Measurements from ENCODE around the gene VWA1.

Gene VWA1, protein sequence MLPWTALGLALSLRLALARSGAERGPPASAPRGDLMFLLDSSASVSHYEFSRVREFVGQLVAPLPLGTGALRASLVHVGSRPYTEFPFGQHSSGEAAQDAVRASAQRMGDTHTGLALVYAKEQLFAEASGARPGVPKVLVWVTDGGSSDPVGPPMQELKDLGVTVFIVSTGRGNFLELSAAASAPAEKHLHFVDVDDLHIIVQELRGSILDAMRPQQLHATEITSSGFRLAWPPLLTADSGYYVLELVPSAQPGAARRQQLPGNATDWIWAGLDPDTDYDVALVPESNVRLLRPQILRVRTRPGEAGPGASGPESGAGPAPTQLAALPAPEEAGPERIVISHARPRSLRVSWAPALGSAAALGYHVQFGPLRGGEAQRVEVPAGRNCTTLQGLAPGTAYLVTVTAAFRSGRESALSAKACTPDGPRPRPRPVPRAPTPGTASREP

GRCh38 chr1:1435106-1435903, at the start of gene VWA1:
VWA1 (plus strand) TSS chr1:1435690; CDS start chr1:1435749, 59 bp downstream.
- no peak for DNase-seq (ENCODE audit: low read depth)

DNA sequence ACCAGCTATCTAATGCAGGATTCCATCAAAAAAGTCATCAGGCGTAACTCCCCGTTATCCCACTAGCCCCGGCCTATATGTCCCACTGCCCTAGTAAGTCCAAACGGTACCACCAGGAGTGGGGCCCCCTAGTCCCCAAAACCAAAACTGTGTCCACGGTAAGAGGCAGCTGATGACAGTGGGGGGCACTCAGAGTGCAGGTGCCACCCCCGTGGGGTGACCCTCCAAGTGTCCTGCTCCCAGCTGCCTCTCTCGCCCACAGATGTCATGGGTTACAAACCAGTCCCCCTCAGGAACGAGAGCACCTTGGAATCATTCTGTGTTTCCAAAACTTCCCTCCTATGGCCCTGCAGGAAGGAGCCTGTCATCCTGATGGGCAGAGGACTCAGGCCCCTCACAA, 49.6 kb upstream of the VWA1 start:
- DNase-seq (ENCODE audit: low read depth), result no peak

DNA sequence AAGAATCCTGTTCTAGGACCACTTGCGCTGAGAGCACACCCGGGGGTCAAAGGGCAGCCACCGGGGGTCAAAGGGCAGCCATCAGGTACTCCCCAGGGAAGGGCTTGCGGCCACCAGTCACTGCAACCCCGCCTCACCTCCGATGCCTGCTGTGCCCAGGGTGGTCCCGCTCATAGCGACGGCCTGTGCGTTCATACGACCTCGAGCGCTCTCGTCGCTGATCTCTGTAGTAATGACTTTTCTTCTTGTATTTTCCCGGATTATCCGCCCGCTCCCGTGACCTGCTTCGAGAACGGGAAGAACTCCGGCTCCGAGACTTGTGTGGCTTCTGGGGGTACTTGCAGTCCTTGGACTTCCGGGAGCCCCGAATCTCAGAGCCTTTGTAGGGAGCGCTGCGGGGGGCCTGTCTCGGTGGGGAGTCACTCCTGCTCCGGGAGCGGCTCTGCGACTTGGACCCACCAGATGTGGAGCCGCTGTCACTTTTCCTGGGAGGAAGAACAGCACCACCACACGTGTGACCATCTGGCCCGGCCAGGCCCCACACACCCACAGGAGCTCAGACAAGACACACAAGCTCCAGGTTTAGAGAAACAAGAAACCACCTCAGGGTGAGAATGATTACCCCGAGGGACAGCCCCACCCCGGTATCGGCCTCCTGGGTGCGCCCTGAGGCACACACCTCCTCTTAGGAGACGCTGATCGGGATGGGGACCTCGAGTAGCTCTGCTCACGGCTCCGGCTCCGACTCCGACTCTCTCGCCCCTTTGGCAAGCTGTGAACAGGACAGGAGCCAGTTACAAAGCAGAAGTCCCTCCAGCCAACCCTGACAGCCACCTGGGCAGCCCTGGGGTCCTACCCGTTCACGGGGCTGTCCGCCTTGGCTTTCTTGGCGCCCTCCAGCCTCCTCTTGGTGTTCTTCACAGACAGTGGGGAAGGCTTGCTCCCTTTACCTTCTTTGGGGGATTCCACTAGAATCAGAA, 48.1 kb upstream of the VWA1 start:
- DNase-seq (ENCODE audit: low read depth), result no peak

GRCh38 chr1:1388078-1388472, 47.4 kb upstream of the VWA1 start:
- DNase-seq (ENCODE audit: low read depth), result no peak

DNA sequence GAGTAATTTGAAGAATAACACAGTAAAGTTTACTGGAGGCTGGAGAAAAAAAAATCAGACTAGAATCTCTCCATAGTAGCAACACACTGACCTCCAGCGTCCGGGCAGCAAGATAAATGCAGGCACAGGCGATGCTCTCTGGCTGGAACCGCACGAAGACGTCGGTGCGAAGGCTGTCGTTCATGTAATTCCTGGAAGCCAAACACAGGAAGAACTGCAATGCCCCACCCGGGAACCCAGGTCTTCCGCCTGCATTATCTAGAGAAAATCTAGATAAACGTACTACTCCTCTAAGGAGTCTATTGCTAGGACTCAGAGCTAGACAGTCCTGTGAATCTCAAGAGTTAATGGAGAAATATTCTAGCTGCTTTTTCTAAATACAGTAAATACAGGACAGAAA, 44.8 kb upstream of the VWA1 start:
- DNase-seq (ENCODE audit: low read depth), result no peak

GRCh38 chr1:1391225-1391624, 44.3 kb upstream of the VWA1 start:
- DNase-seq (ENCODE audit: low read depth), result no peak

- no peak for DNase-seq (ENCODE audit: low read depth)
Observed at GRCh38 chr1:1393014-1393413, 42.5 kb upstream of the VWA1 start.

DNA sequence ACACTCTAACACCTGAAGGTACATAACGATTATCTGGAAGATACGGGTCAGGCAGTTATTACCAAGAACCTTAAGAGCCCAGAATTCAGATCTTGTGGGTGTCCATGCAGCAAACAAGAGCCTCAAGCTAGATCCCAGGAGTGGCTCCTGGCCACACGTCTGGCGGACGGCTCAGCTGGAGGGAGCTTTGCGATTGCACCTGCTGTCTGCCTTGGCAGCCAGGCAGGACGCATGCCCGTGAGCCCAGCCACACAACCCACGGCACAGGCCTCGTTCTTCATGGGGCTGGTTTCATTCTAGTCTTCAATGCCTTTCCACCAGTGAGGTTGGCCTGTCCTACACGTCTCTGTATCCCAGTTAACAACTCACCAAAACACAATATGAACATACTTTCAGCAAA, 42.1 kb upstream of the VWA1 start:
- no peak for DNase-seq (ENCODE audit: low read depth)

DNA sequence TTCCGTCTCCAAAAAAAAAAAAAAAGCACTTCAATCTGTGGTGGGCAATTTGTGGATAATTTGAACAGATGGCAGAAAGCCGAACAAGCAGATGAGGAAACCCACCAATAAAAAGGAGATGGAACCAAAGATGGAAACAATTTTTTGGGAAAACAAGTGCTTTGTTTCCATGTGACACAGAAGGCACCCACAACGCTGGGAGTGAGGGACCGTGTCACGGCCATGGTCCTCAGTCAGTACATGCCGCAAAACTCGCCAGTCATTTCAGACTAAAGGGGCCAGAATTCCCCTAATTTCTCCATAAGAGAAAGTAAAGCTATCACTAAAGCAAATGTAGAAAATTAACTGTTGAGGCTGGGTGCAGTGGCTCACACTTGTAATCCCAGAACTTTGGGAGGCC, 41.4 kb upstream of the VWA1 start:
- DNase-seq (ENCODE audit: low read depth), result no peak

DNA sequence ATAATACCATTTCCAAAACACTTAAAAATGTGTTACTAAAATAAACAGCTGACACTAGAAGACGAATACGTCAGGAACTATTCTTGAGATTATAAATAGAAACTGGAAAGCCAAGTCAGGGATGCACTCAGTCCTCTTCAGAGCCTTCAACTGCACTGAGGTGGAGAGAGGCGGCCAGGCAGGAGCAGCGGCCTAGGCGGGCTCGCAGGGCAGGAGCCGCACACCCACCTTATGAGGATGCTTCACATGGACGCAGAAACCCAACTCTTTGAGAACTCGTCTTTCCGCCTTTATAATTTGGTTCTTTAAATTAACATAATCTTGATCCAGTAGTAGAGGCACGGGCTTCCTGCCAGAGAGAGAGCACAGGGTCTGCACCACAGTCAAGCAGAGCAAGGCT, 40.3 kb upstream of the VWA1 start:
- DNase-seq (ENCODE audit: low read depth), result no peak

DNA sequence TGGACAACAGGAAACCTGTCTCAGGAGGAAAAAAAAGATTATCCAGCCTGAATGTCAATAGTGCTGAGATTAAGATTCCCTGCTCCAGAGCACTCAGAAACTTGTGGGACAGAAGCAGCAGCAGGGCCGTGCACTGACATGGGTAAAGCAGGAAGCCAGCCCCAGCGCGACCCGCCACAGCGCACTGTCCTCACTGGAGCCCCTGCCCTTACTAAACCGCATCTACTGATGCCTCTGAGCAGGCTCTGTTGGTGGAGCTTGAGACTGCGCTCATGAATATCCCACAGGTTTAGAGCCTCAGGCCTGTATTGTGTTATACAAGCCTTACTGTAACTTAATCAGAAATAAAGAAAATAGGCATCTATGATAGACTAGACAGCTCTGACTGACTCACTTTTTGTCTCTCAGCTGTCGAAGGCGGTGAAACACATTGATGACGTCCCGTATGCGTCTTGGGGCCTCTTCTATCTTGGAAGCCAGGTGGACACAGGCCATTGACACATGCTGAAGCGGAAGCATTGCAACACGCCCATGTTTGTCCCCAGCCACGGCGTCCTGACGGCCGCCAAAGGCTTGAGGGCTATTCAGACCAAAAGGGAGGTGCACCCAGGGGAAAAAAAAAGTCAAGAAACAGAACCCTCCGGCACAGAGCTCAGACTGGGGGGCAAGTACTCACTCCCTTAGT, 37.5 kb upstream of the VWA1 start:
- no peak for DNase-seq (ENCODE audit: low read depth)

DNA sequence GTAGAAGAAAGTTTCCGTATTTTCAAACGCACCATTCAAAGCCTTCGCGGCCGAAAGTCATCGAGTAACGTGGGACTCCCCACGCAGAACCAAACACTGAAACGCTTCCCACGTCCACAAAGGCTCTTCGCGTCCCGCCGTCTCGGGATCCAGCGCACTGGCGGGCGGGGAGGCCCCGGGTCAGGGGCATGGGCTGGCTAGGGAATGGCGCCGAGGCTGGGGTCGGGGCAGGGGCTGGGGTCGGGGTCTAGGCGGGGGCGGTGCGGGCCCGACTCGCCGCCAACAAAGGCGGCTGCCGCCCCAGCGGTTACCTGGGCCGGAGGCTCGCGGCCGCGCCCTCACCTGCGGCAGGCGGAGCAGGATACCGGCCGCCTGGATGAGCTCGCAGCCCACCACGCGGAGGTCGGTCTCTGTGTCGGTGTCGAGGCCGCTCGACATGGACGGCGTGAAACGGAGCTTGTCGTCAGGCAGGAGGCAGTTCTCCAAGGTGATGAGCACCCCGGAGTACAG, 36.8 kb upstream of the VWA1 start:
- DNase-seq (ENCODE audit: low read depth), result no peak

DNA sequence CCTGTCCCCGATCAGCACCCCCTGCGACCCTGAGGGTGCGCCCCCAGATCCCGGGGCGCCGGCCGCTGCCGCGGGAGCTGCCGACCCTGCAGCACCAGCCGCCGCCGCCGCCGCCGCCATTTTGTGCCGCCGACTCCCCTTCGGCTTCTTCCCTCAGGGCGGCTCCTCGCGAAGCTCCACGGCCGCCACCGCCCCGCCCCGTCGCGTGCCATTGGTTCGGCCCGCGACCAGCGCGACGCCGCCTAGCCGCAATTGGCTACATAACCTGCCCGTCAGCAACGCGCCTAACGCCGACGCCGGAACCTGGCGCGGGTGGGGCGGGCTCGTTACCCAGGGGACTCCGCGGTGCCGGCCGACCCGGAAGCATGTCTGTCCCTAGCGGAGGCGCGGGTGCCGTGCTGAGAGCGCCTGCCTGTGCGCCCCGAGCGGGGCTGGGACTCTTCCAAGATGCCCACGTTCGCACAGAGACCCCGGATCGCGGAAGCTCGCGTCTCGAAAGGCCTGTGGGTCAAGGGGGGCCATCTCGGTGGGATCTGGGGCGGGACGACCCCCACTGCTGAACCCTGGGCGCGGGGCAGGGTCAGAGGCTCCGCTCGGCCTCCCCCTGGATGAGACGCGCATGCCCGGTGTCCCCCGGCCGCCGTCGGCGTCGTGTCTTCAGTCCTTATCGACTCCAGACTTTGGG, 36.2 kb upstream of the VWA1 start, which contains the start of gene CCNL2:
CCNL2 (minus strand) TSS at position 149 of the 685 bp plus-strand sequence; CDS start at position 120, 29 bp downstream.
- DNase-seq (ENCODE audit: low read depth), result peak; percentile 95

- DNase-seq (ENCODE audit: low read depth), result no peak
Observed at GRCh38 chr1:1399872-1400575, 35.5 kb upstream of the VWA1 start.

GRCh38 chr1:1400576-1401456, 34.7 kb upstream of the VWA1 start:
- no peak for DNase-seq (ENCODE audit: low read depth)

DNA sequence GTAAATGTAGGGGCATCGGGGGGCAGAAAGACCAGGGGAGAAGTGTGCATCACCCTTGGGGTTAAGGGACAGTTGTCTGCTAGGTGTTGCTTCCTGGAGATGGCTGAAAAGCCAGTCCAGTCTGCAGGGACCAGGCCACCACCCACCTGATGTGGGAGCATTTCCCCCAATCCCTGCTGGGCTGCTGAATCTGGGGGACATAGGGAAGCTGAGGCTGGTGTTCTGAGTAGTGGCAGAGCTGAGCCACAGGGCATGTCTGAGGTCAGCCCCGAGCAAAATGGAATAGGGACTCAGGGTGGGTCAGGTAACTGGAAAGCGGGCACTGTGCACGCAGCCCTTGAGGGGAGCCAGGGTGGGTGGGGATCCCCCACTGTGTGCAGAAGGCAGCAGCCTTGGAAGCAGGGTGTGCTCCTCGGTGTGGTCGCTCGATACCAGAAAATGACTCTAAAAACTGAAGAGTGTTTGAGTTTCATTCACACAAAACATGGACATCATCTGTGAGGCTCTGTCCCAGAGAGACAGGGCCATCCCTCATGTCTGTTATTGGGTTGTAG, 34.0 kb upstream of the VWA1 start:
- DNase-seq (ENCODE audit: low read depth), result no peak

GRCh38 chr1:1402072-1402900, 33.2 kb upstream of the VWA1 start:
- DNase-seq (ENCODE audit: low read depth), result peak; percentile 47

All from fibroblast of the conjunctiva (primary cell).